GM21423 (cell line): ENCODE data around the gene ACOX3.

ENCODE experiments used
- ATAC-seq: cut with Tn5 transposase; IDR thresholded peaks from one replicate; pipeline ENCODE4 v1.9.1; 2021; ENCODE audit warnings: mild to moderate bottlenecking, moderate library complexity; ENCODE audit not compliant: unreplicated experiment

The ACOX3 gene

GRCh38 chr4:8326206-8326605, 114.3 kb downstream of the ACOX3 start:
- no peak for ATAC-seq

- no peak for ATAC-seq
Measured at GRCh38 chr4:8325291-8325973, 115.1 kb downstream of the ACOX3 start.

- ATAC-seq: no peak
Measured at GRCh38 chr4:8324640-8325239, 115.8 kb downstream of the ACOX3 start.

- ATAC-seq: no peak
Measured at GRCh38 chr4:8323947-8324555, 116.5 kb downstream of the ACOX3 start.

- ATAC-seq: no peak
Measured at GRCh38 chr4:8322794-8323704, 117.5 kb downstream of the ACOX3 start.

- ATAC-seq: no peak
Measured at GRCh38 chr4:8321771-8322170, 118.8 kb downstream of the ACOX3 start.

- ATAC-seq: no peak
Measured at GRCh38 chr4:8321220-8321619, 119.3 kb downstream of the ACOX3 start.

GRCh38 chr4:8320386-8320750, 120.2 kb downstream of the ACOX3 start:
- no peak for ATAC-seq

GRCh38 chr4:8319731-8320385, 120.7 kb downstream of the ACOX3 start:
- ATAC-seq: no peak

GRCh38 chr4:8319061-8319460, 121.5 kb downstream of the ACOX3 start:
- no peak for ATAC-seq

- no peak for ATAC-seq
Measured at GRCh38 chr4:8318509-8318908, 122.0 kb downstream of the ACOX3 start.

- ATAC-seq: no peak
Measured at GRCh38 chr4:8317474-8317873, 123.0 kb downstream of the ACOX3 start.

- ATAC-seq: no peak
Measured at GRCh38 chr4:8316911-8317351, 123.6 kb downstream of the ACOX3 start.
